GM10248 (cell line): ENCODE results near the gene FGD4.

Experiments used
- CTCF ChIA-PET: fragments of 300-600 bp; sonication (Branson Sonifier 250); formaldehyde crosslinking; extraction: SDS; loops from one replicate; lab custom pipeline; 2021; ENCODE audit warnings: antibody characterized with exemption; lab: Yijun Ruan, JAX
- POLR2A ChIA-PET: fragments of 350-650 bp; sonication (Branson Sonifier 250); formaldehyde crosslinking; extraction: SDS; loops from one replicate; lab custom pipeline; 2020; ENCODE audit warnings: antibody characterized with exemption; lab: Yijun Ruan, JAX
- DNase-seq: peaks from one replicate; pipeline ENCODE4 v3.0.0; 2012; ENCODE audit errors: extremely low spot score
- TF ChIP-seq, protein P1 (sequence below): IDR thresholded peaks from 2 replicates; pipeline ENCODE4 v1.5.1; 2012; ENCODE audit warnings: mild to moderate bottlenecking, low read depth; ENCODE audit errors: extremely low read depth, missing control alignments, control extremely low read depth

Gene FGD4

GRCh38 chr12:32650508-32650907 lies 251.2 kb downstream of the FGD4 start:
- TF ChIP-seq, protein P1, sequence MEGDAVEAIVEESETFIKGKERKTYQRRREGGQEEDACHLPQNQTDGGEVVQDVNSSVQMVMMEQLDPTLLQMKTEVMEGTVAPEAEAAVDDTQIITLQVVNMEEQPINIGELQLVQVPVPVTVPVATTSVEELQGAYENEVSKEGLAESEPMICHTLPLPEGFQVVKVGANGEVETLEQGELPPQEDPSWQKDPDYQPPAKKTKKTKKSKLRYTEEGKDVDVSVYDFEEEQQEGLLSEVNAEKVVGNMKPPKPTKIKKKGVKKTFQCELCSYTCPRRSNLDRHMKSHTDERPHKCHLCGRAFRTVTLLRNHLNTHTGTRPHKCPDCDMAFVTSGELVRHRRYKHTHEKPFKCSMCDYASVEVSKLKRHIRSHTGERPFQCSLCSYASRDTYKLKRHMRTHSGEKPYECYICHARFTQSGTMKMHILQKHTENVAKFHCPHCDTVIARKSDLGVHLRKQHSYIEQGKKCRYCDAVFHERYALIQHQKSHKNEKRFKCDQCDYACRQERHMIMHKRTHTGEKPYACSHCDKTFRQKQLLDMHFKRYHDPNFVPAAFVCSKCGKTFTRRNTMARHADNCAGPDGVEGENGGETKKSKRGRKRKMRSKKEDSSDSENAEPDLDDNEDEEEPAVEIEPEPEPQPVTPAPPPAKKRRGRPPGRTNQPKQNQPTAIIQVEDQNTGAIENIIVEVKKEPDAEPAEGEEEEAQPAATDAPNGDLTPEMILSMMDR, result no peak
- DNase-seq, result no peak
- ChIA-PET CTCF (no interaction called here), POLR2A (no interaction called here)

- TF ChIP-seq, protein P1, result no peak
- CTCF ChIA-PET, result interaction anchor here (0.7 to 1.5 kb wide), 2 partner anchors 12 to 1379 kb away, joined by 3 read pairs; no protein-coding TSS in a partner anchor
Measured at GRCh38 chr12:32651151-32651955, 252.0 kb downstream of the FGD4 start.

DNA sequence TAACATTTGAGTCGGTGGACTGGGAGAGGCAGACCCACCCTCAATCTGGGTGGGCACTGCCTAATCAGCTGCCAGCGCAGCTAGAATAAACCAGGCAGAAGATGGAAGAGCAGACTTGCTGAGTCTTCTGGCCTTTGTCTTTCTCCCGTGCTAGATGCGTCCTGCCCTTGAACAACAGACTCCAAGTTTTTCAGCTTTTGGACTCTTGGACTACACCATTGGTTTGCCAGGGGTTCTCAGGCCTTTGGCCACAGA lies 252.5 kb downstream of the FGD4 start:
- TF ChIP-seq, protein P1, result no peak
- CTCF ChIA-PET, result interaction anchor here (1.5 kb wide), 1 partner anchor 1380 kb away, joined by 3 read pairs; no protein-coding TSS in a partner anchor

More at GRCh38 chr12:32651151-32651955, 252.0 kb downstream of the FGD4 start:
- DNase-seq, result no peak
- POLR2A ChIA-PET, result no interaction called here

DNA sequence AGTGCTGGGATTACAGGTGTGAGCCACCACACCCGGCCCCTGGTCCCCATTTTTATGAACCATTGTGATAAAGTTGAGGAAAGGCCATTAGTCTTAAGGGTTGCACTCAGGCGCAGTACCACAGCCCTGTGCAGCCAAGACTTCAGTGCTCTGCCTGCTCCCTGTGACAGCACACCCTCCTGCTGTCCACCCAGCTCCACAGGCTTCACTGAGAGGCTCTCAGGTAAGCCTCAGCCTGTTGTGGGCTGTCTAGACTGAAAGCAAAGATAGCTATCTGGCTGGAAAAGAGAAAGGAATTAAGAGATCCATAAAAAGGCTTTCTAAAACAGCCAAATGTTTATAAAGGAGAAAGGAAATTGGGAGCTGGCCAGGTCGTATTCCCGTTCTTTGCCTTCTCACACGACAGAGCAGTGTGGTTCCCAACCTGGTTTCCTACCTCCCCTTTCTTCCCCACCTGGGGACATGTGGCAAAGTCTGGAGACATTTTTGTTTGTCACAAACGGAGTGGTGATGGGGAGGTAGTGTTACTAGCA lies 260.6 kb downstream of the FGD4 start:
- DNase-seq, result no peak
- POLR2A ChIA-PET, result no interaction called here
- TF ChIP-seq, protein P1, result no peak
- CTCF ChIA-PET, result interaction anchor here (0.8 to 1.2 kb wide), 5 partner anchors 12 to 1007 kb away, joined by 3 to 5 read pairs (median 3); no protein-coding TSS in a partner anchor

More for the DNA sequence above, 252.5 kb downstream of the FGD4 start:
- POLR2A ChIA-PET, result no interaction called here
- no peak for DNase-seq

GRCh38 chr12:32661706-32662105 lies 262.3 kb downstream of the FGD4 start:
- ChIA-PET POLR2A (no interaction called here), CTCF (interaction anchor here (2.0 kb wide), 1 partner anchor 10 kb away, joined by 14 read pairs; no protein-coding TSS in a partner anchor)
- no peak for DNase-seq
- TF ChIP-seq, protein P1, result no peak

GRCh38 chr12:32662665-32663064 lies 263.3 kb downstream of the FGD4 start:
- TF ChIP-seq, protein P1, result no peak
- POLR2A ChIA-PET, result no interaction called here
- CTCF ChIA-PET, result interaction anchor here (2.0 kb wide), 1 partner anchor 9 kb away, joined by 14 read pairs; no protein-coding TSS in a partner anchor
- no peak for DNase-seq
